Testis (tissue), 3 donors: ENCODE results near the gene RAB11A. TPM values are rescaled to one million over a fixed set of nuclear protein-coding genes. Genes with fewer than 3 reads are reported as not detected.

Experiments
- DNase-seq: peaks from one replicate; pipeline ENCODE4 v3.0.0-alpha.2; 2019
- H3K27ac ChIP-seq, 2 donors: fragments of 200-600 bp; sonication (generic); one replicate each; pipeline ENCODE4 v1.5.1; 2019
- H3K27me3 ChIP-seq: fragments of 200-600 bp; sonication (generic); one replicate; pipeline ENCODE4 v1.5.1; 2019
- H3K36me3 ChIP-seq: fragments of 200-600 bp; sonication (generic); one replicate; pipeline ENCODE4 v1.5.1; 2017; ENCODE audit warnings: low read depth; ENCODE audit errors: missing control alignments
- H3K4me1 ChIP-seq: fragments of 200-600 bp; sonication (generic); one replicate; pipeline ENCODE4 v1.5.1; 2019
- H3K4me3 ChIP-seq, 2 donors: fragments of 200-600 bp; sonication (generic); one replicate each; pipeline ENCODE4 v1.5.1; 2017 to 2019
- H3K9me3 ChIP-seq: fragments of 200-600 bp; sonication (generic); one replicate; pipeline ENCODE4 v1.5.1; 2017
- POLR2A ChIP-seq: fragments of 450-650 bp; IDR thresholded peaks from one replicate; pipeline ENCODE4 v1.6.1; 2017; ENCODE audit warnings: antibody characterized with exemption, mild to moderate bottlenecking, moderate library complexity
- WGBS, 2 donors: methylation state at CpG; one replicate each; pipeline ENCODE4 v1.1.5; 2018; 5-methylcytosine and 5-hydroxymethylcytosine counted together
- intact Hi-C: fragments of 100-400 bp; cut with DNase I; formaldehyde crosslinking; loops from one replicate; pipeline ENCODE4 v1.15.1; 2023; ENCODE audit warnings: low total_unique reads
- polyA plus RNA-seq: library from polyadenylated mRNA; stranded (reverse); fragments of 350-450 nt; fragmentation: Illumina TruSeq; extraction: RNeasy Lipid Tissue Mini Kit (QIAGEN cat#74804); gene quantifications from one replicate; pipeline ENCODE4 v1.2.3, GENCODE V29; 2014; ENCODE audit warnings: low read depth, low replicate concordance; ENCODE audit not compliant: insufficient read depth
- total RNA-seq, 2 donors: library from RNA; depleted of rRNA; stranded (reverse); fragments of >200 nt; gene quantifications; one replicate each; pipeline ENCODE4 v1.2.3, GENCODE V29; 2016
- TF ChIP-seq, protein P1 (sequence below), 3 experiments: fragments of 450-650 bp in 2 of 3; fragments of 200-600 bp in 1 of 3; sonication (generic) in 1 of 3; IDR thresholded peaks; one replicate each; pipeline ENCODE4 v1.5.1; 2016 to 2019; ENCODE audit warnings: antibody characterized with exemption in 3 of 3, mild to moderate bottlenecking in 2 of 3, moderate library complexity in 1 of 3

RAB11A gene
- total and polyA plus RNA-seq, 3 donors from 2014 or later: 221 to 546 (median 307) TPM

DNA sequence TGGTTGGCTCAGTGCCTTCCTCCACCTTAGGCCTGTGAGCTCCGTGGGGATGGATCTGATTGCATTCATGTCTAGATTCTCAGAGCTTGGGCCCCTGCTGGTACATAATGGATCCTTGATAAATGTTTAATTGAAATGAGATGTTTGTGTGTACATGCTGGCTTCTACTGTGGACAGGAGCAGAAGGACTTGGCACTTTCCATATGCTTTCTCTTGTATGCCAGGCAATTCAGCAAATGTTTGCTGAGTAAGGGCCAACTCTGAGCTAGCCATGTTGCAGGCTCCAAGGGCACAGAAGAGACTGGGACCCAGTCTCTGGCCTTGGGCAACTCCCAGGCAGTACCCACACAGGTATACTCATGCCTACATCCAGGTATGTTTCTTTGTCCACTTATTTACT, 67.0 kb downstream of the RAB11A start:
- Histone ChIP-seq H3K4me3 (no peak overlapping the region), H3K4me1 (no peaks in the 10 kb centered on the region), H3K9me3 (no peaks in the 10 kb centered on the region), H3K27ac (no peak overlapping the region), H3K27me3 (no peaks in the 10 kb centered on the region), H3K36me3 (no peaks in the 10 kb centered on the region)
- TF ChIP-seq POLR2A: no peak
- TF ChIP-seq, protein P1, sequence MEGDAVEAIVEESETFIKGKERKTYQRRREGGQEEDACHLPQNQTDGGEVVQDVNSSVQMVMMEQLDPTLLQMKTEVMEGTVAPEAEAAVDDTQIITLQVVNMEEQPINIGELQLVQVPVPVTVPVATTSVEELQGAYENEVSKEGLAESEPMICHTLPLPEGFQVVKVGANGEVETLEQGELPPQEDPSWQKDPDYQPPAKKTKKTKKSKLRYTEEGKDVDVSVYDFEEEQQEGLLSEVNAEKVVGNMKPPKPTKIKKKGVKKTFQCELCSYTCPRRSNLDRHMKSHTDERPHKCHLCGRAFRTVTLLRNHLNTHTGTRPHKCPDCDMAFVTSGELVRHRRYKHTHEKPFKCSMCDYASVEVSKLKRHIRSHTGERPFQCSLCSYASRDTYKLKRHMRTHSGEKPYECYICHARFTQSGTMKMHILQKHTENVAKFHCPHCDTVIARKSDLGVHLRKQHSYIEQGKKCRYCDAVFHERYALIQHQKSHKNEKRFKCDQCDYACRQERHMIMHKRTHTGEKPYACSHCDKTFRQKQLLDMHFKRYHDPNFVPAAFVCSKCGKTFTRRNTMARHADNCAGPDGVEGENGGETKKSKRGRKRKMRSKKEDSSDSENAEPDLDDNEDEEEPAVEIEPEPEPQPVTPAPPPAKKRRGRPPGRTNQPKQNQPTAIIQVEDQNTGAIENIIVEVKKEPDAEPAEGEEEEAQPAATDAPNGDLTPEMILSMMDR (IDR thresholded peaks at IDR 0.05): no peak
- no peak for DNase-seq
- intact Hi-C loops: no loop called here
- WGBS, 2 donors: 63 to 91% methylated on average over 1 of the region's 1 CpG

DNA sequence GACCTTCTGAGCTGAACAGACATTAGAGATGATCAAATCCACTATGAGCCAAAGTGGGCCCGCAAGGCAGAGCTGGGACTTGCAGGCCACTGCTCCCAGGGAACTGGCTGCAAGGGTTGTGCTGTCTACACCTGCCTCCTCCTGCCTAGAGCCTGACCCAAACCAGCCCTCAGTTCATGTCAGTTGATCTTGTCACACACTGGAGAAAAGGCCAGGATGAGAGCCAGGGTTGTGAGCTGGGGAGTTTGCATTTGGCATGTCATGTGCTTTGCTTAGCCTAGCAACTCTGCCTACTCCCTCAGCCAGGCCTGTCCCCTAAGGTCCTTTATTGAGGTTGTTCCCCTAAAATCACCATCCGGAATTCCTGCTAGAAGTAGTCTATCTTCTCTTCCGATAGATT, 67.8 kb downstream of the RAB11A start:
- H3K9me3 ChIP-seq: no peaks in the 10 kb centered on the region
- intact Hi-C loops: no loop called here
- TF ChIP-seq POLR2A: no peak
- TF ChIP-seq, protein P1 (IDR thresholded peaks at IDR 0.05): no peak
- no peak overlapping the region for H3K27ac ChIP-seq
- DNase-seq: no peak
- H3K27me3 ChIP-seq: no peaks in the 10 kb centered on the region
- H3K4me1 ChIP-seq: no peaks in the 10 kb centered on the region
- H3K36me3 ChIP-seq: no peaks in the 10 kb centered on the region
- no peak overlapping the region for H3K4me3 ChIP-seq
- WGBS, 2 donors: 88 to 92% methylated on average over 2 to 3 of the region's 3 CpGs

DNA sequence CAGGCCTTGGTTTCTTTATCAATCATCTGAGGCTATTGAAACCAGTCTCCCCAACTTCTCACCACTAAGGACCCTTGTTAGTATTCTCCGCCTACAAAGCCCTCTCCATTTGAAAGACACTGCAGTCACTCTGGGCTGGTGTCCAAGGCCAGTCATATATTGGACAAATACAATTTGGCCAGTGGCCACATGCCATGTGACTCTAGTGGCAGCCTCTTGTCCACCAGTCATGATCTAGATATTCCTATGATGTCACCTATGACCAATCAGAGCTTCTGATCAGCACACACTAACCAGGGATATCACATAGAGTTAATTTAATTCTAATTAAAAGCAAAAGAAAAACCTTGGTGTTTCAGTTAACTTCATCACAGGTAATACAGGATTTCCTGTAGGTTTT, 68.2 kb downstream of the RAB11A start:
- H3K27ac ChIP-seq: no peak overlapping the region
- no peak overlapping the region for H3K4me3 ChIP-seq
- intact Hi-C loops: no loop called here
- H3K27me3 ChIP-seq: no peaks in the 10 kb centered on the region
- no peak for TF ChIP-seq POLR2A
- TF ChIP-seq, protein P1 (IDR thresholded peaks at IDR 0.05): no peak
- no peaks in the 10 kb centered on the region for H3K4me1 ChIP-seq
- H3K9me3 ChIP-seq: no peaks in the 10 kb centered on the region
- DNase-seq: no peak
- 87 to 95% methylated on average over 1 of the region's 1 CpG for WGBS, 2 donors
- H3K36me3 ChIP-seq: no peaks in the 10 kb centered on the region

DNA sequence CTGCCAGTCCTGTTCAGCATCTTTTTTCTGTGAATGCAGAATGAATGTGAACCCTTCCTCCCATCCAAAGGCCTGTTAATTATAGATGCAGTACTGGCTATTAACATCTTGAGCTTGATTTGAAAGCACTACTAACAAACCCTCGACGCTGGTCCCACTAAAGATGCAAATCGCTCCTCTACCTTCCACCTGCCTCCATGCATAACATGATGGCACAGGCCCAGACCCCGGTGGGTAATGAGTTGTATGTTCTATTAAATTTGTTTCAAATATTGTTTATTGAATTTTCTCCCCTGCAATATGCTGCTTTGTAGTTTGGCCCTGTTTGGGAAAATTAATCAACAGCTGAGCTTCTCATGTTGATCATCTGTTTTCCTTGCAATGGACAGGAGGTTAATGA, 69.3 kb downstream of the RAB11A start:
- Histone ChIP-seq H3K4me1 (no peaks in the 10 kb centered on the region), H3K9me3 (no peaks in the 10 kb centered on the region), H3K27ac (no peak overlapping the region), H3K27me3 (no peaks in the 10 kb centered on the region), H3K4me3 (no peak overlapping the region), H3K36me3 (no peaks in the 10 kb centered on the region)
- no peak for DNase-seq
- WGBS, 2 donors: 85 to 90% methylated on average over 4 of the region's 4 CpGs
- intact Hi-C loops: no loop called here
- TF ChIP-seq, protein P1 (IDR thresholded peaks at IDR 0.05): no peak
- TF ChIP-seq POLR2A: no peak

DNA sequence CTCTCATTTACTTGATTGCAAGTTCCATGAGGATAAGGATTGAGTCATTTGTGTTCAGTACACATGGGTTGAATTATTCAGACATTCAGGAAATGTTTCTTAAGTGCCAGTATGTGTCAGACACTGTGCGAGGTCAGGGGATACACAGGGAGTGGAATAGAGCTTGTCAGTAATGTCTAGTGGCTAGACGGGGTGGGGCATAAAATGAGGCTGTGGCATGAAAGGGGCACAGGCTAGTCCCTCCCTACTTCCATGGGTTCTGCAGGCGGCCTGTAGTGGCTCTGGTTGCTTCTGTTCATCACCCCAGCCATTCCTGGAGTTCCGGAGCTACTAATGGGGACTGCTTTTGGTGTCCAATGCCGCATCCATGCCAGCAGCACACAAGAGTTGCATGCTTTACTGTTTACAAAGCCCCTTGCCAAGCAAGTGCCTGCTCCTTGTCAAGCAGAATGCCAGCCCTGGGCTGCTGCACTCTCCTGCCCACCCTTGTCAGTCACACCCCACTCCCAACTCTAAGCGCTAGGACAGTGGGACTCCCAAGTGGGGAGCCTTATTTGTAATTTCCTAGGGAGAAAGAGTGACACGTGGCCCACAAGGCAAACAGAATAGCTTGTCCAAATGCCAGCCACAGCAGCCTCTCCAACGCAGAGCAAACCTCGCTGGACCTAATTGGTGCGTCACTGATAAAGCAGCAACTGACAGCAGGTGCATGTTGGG, 70.8 kb downstream of the RAB11A start:
- intact Hi-C loops: no loop called here
- WGBS, 2 donors: 79 to 84% methylated on average over 10 of the region's 10 CpGs
- DNase-seq: no peak

More for the DNA sequence above, 70.8 kb downstream of the RAB11A start:
- no peak overlapping the region for H3K4me3 ChIP-seq
- H3K36me3 ChIP-seq: no peaks in the 10 kb centered on the region
- no peak for TF ChIP-seq POLR2A
- TF ChIP-seq, protein P1 (IDR thresholded peaks at IDR 0.05): no peak
- no peak overlapping the region for H3K27ac ChIP-seq
- H3K4me1 ChIP-seq: no peaks in the 10 kb centered on the region
- no peaks in the 10 kb centered on the region for H3K27me3 ChIP-seq
- no peaks in the 10 kb centered on the region for H3K9me3 ChIP-seq
